GM12878 (cell line): ENCODE data around the gene ADPRHL1. TPM values are rescaled to one million over a fixed set of nuclear protein-coding genes. Genes with fewer than 3 reads are reported as not detected.

Experiments used
- ATAC-seq: fragments of 200-7000 bp; cut with Tn5 transposase; 3 replicates; pipeline ENCODE4 v1.9.1; 2020; ENCODE audit warnings: mild to moderate bottlenecking, moderate library complexity
- BruUV-seq: library from RNA; stranded (reverse); fragments of 400-500 nt; replicated peaks from 2 replicates; lab custom pipeline; 2021; lab: Mats Ljungman, UMichigan
- CTCF ChIA-PET: fragments of 300-600 bp; sonication (Branson Sonifier 250); formaldehyde crosslinking; extraction: SDS; loops from one replicate; lab custom pipeline; 2021; ENCODE audit warnings: inconsistent platforms; lab: Yijun Ruan, JAX
- POLR2A ChIA-PET: fragments of 350-600 bp; formaldehyde crosslinking; extraction: SDS; loops from one replicate; lab custom pipeline; 2021; ENCODE audit warnings: inconsistent platforms; lab: Charles Lee
- RAD21 ChIA-PET: fragments of 300-600 bp; sonication (Branson Sonifier 250); formaldehyde crosslinking; loops from one replicate; lab custom pipeline; 2023; ENCODE audit warnings: antibody characterized with exemption; ENCODE audit not compliant: unreplicated experiment; lab: Charles Lee
- SMC1A ChIA-PET: fragments of 300-600 bp; sonication (Branson Sonifier 250); formaldehyde crosslinking; loops from one replicate; lab custom pipeline; 2023; ENCODE audit not compliant: unreplicated experiment, uncharacterized antibody; lab: Charles Lee
- DNase-seq: peaks from one replicate; pipeline ENCODE4 v3.0.0-alpha.2; 2011; ENCODE audit warnings: low read depth, low spot score
- FAIRE-seq: peaks from 3 replicates; lab custom pipeline; 2011; peaks lifted over from hg19 to GRCh38; lab: Jason Lieb, UNC
- H2AFZ ChIP-seq: 2 replicates; pipeline ENCODE4 v1.6.0; 2011; ENCODE audit warnings: low read depth, low read length, control low read depth; ENCODE audit not compliant: control insufficient read depth
- H3K27ac ChIP-seq: 2 replicates; pipeline ENCODE4 v1.5.1; 2011; ENCODE audit warnings: control low read depth; ENCODE audit not compliant: control insufficient read depth, insufficient read depth
- H3K27me3 ChIP-seq, 2 experiments: replicated peaks in 1 of 2; 2 replicates each; pipeline versions ENCODE4 v1.6.0 to v1.6.1; 2011; ENCODE audit warnings: low read length in 1 of 2; ENCODE audit not compliant: control insufficient read depth in 2 of 2, insufficient read depth in 2 of 2
- H3K36me3 ChIP-seq, 2 experiments: 2 replicates each; pipeline ENCODE4 v1.5.1; 2011; ENCODE audit warnings: low read length in 1 of 2; ENCODE audit not compliant: control insufficient read depth in 2 of 2, insufficient read depth in 2 of 2
- H3K4me1 ChIP-seq: 2 replicates; pipeline ENCODE4 v1.6.1; 2011; ENCODE audit warnings: mild to moderate bottlenecking, low read length, moderate library complexity, mixed read lengths; ENCODE audit not compliant: control insufficient read depth, insufficient read depth
- H3K4me2 ChIP-seq: 2 replicates; pipeline ENCODE4 v1.6.0; 2011; ENCODE audit warnings: control low read depth; ENCODE audit not compliant: control insufficient read depth, insufficient read depth
- H3K4me3 ChIP-seq: fragments of 200-600 bp; sonication (generic); 2 replicates; pipeline ENCODE4 v1.5.1; 2016
- H3K79me2 ChIP-seq: 2 replicates; pipeline ENCODE4 v1.6.0; 2011; ENCODE audit warnings: low read length; ENCODE audit not compliant: control insufficient read depth, insufficient read depth
- H3K9ac ChIP-seq: 2 replicates; pipeline ENCODE4 v1.8.0; 2011; ENCODE audit warnings: low read length, control low read depth, mixed read lengths; ENCODE audit not compliant: control insufficient read depth, insufficient read depth
- H3K9me3 ChIP-seq: replicated peaks from 3 replicates; pipeline ENCODE4 v1.5.1; 2011; ENCODE audit warnings: mild to moderate bottlenecking, low read length; ENCODE audit not compliant: control insufficient read depth, insufficient read depth
- H4K20me1 ChIP-seq: 2 replicates; pipeline ENCODE4 v1.6.0; 2011; ENCODE audit not compliant: control insufficient read depth, insufficient read depth
- ASH2L ChIP-seq: fragments of 300-600, 200-600 bp; sonication (generic); IDR thresholded peaks from 2 replicates; pipeline ENCODE4 v1.6.1; 2017; ENCODE audit warnings: low read depth, mild to moderate bottlenecking, borderline replicate concordance
- BHLHE40 ChIP-seq, 2 experiments: fragments of 450-650 bp in 1 of 2; IDR thresholded peaks; 2 replicates each; pipeline ENCODE4 v1.6.1; 2011 to 2017; ENCODE audit warnings: low read depth in 2 of 2, borderline replicate concordance in 1 of 2, improper control_type of control experiment in 1 of 2, low read length in 1 of 2, mild to moderate bottlenecking in 1 of 2
- MXI1 ChIP-seq: fragments of 150-350 bp; IDR thresholded peaks from 2 replicates; pipeline ENCODE4 v1.6.1; 2011; ENCODE audit warnings: low read depth, mild to moderate bottlenecking, inconsistent platforms, low read length, improper control_type of control experiment
- SUZ12 ChIP-seq: fragments of 200-600 bp; sonication (generic); IDR thresholded peaks from one replicate; pipeline ENCODE4 v1.6.1; 2018; ENCODE audit warnings: antibody characterized with exemption, mild to moderate bottlenecking; ENCODE audit not compliant: unreplicated experiment
- TARDBP ChIP-seq: IDR thresholded peaks from 2 replicates; pipeline ENCODE4 v1.6.1; 2016; ENCODE audit warnings: borderline replicate concordance
- ZNF24 ChIP-seq: fragments of 450-650 bp; IDR thresholded peaks from 2 replicates; pipeline ENCODE4 v1.6.1; 2017; ENCODE audit warnings: antibody characterized with exemption, mild to moderate bottlenecking
- WGBS: methylation state at CpG from one replicate; pipeline ENCODE4 v1.1.6; 2016; ENCODE audit warnings: low lambda C conversion rate; ENCODE audit not compliant: insufficient replicate concordance, insufficient coverage; ENCODE audit errors: missing lambda C conversion rate; 5-methylcytosine and 5-hydroxymethylcytosine counted together
- in situ Hi-C: fragments of 300-500 bp; cut with MboI; formaldehyde crosslinking; loops from 9 replicates; pipeline ENCODE4 v1.14.3; 2018; ENCODE audit warnings: mixed read lengths
- intact Hi-C: fragments of 100-400 bp; cut with micrococcal nuclease; formaldehyde crosslinking; loops from one replicate; pipeline ENCODE4 v1.14.2; 2022; ENCODE audit not compliant: unreplicated experiment
- polyA plus RNA-seq, 11 experiments: library from polyadenylated mRNA; depleted of rRNA in 4 of 11; unstranded in 6 of 11; stranded (reverse) in 5 of 11; fragments of >200 nt; fragmentation: Nextera tagmentation in 4 of 11; fragmentation: Illumina TruSeq in 1 of 11; extraction: Ambion mirVana in 4 of 11; extraction: Trizol in 1 of 11; gene quantifications; 1 replicate in 1 of 11; 2 replicates in 10 of 11; pipeline versions ENCODE4 v1.2.1 to v1.2.3, GENCODE V29; 2011 to 2016; ENCODE audit warnings: inconsistent platforms in 2 of 11, missing spikeins in 2 of 11, low read depth in 1 of 11
- total RNA-seq, 4 experiments: library from RNA; depleted of rRNA in 3 of 4; stranded (reverse); fragments of >200 nt in 3 of 4; fragmentation: Illumina TruSeq in 1 of 4; extraction: Trizol in 1 of 4; gene quantifications; 2 replicates each; pipeline versions ENCODE4 v1.2.1 to v1.2.3, GENCODE V29; 2013 to 2021
- TF ChIP-seq, protein P1 (sequence below): fragments of 450-650 bp; formaldehyde crosslinking; IDR thresholded peaks from 2 replicates; pipeline ENCODE4 v1.4.0; 2022; ENCODE audit warnings: mild to moderate bottlenecking, moderate library complexity
- TF ChIP-seq, protein P2 (sequence below): IDR thresholded peaks from 2 replicates; pipeline ENCODE4 v1.6.1; 2011; ENCODE audit warnings: low read depth, low read length, improper control_type of control experiment, borderline replicate concordance

ADPRHL1 gene
- total and polyA plus RNA-seq, 10 of the 15 experiments (the other 5 are each of a cell fraction or from before 2014, with no cell fraction given) = 0.05 to 1.9 (median 1.0) TPM

- CTCF ChIA-PET = no interaction called here
- no TSS peak for BruUV-seq
- no peaks in the 10 kb centered on the region for H3K9me3 ChIP-seq
- FAIRE-seq (no peak), DNase-seq (no peak), ATAC-seq (no peak)
- no peaks in the 10 kb centered on the region; a peak in 1 of 4 replicates for H3K27me3 ChIP-seq
- in situ Hi-C loops = no loop called here
- no peaks in the 10 kb centered on the region for H4K20me1 ChIP-seq
- no peak overlapping the region for H2AFZ ChIP-seq
- no peak overlapping the region for H3K4me3 ChIP-seq
- RAD21 ChIA-PET = no interaction called here
- SMC1A ChIA-PET = no interaction called here
- intact Hi-C loops = no loop called here
- TF ChIP-seq, protein P1, sequence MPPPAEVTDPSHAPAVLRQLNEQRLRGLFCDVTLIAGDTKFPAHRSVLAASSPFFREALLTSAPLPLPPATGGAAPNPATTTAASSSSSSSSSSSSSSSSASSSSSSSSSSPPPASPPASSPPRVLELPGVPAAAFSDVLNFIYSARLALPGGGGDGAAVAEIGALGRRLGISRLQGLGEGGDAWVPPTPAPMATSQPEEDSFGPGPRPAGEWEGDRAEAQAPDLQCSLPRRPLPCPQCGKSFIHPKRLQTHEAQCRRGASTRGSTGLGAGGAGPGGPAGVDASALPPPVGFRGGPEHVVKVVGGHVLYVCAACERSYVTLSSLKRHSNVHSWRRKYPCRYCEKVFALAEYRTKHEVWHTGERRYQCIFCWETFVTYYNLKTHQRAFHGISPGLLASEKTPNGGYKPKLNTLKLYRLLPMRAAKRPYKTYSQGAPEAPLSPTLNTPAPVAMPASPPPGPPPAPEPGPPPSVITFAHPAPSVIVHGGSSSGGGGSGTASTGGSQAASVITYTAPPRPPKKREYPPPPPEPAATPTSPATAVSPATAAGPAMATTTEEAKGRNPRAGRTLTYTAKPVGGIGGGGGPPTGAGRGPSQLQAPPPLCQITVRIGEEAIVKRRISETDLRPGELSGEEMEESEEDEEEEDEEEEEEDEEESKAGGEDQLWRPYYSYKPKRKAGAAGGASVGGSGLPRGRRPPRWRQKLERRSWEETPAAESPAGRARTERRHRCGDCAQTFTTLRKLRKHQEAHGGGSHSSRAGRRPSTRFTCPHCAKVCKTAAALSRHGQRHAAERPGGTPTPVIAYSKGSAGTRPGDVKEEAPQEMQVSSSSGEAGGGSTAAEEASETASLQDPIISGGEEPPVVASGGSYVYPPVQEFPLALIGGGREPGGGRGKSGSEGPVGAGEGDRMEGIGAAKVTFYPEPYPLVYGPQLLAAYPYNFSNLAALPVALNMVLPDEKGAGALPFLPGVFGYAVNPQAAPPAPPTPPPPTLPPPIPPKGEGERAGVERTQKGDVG (CRISPR knock-in tag) = no peak
- no peak for TF ChIP-seq BHLHE40 (IDR thresholded peaks at IDR 0.05; ENCODE audit: borderline replicate concordance in 1 of 2, low read depth in 2 of 2, low read length in 1 of 2)
- TF ChIP-seq MXI1 = no peak
- TF ChIP-seq TARDBP = no peak
- no peak for TF ChIP-seq ZNF24
- TF ChIP-seq SUZ12 = no peak
- TF ChIP-seq ASH2L = no peak
- TF ChIP-seq, protein P2, sequence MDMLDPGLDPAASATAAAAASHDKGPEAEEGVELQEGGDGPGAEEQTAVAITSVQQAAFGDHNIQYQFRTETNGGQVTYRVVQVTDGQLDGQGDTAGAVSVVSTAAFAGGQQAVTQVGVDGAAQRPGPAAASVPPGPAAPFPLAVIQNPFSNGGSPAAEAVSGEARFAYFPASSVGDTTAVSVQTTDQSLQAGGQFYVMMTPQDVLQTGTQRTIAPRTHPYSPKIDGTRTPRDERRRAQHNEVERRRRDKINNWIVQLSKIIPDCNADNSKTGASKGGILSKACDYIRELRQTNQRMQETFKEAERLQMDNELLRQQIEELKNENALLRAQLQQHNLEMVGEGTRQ = no peak
- WGBS = 0% methylated on average over 4 of the region's 4 CpGs
- no peak overlapping the region for H3K4me2 ChIP-seq
- no peaks in the 10 kb centered on the region for H3K36me3 ChIP-seq
- POLR2A ChIA-PET = interaction anchor here (0.7 kb wide), 1 partner anchor 205 kb away, joined by 7 read pairs; no protein-coding TSS in a partner anchor
- no peak overlapping the region for H3K27ac ChIP-seq
- no peaks in the 10 kb centered on the region for H3K4me1 ChIP-seq
- H3K79me2 ChIP-seq = no peaks in the 10 kb centered on the region
- H3K9ac ChIP-seq = no peak overlapping the region
Observed at GRCh38 chr13:113356596-113356995, 96.7 kb downstream of the ADPRHL1 start.
